Upper lobe of right lung (tissue), 1 donor: Measurements from ENCODE around the gene PNPLA3. TPM values are rescaled to one million over a fixed set of nuclear protein-coding genes. Genes with fewer than 3 reads are reported as not detected.

Experiments
- ATAC-seq: fragments of 200-7000 bp; cut with Tn5 transposase; one replicate; pipeline ENCODE4 v1.9.1; 2020; ENCODE audit warnings: mild to moderate bottlenecking, moderate library complexity
- DNase-seq: peaks from one replicate; pipeline ENCODE4 v3.0.0-alpha.2; 2020
- H3K27ac ChIP-seq: fragments of 200-600 bp; one replicate; pipeline ENCODE4 v1.8.0; 2022
- H3K27me3 ChIP-seq: fragments of 200-600 bp; one replicate; pipeline ENCODE4 v1.8.0; 2022; ENCODE audit warnings: mild to moderate bottlenecking
- H3K36me3 ChIP-seq: fragments of 200-600 bp; one replicate; pipeline ENCODE4 v1.8.0; 2022
- H3K4me1 ChIP-seq: fragments of 200-600 bp; one replicate; pipeline ENCODE4 v1.8.0; 2022
- H3K4me3 ChIP-seq: fragments of 200-600 bp; one replicate; pipeline ENCODE4 v1.8.0; 2022; ENCODE audit warnings: mild to moderate bottlenecking
- H3K9me3 ChIP-seq: fragments of 200-600 bp; one replicate; pipeline ENCODE4 v1.8.0; 2022
- intact Hi-C: fragments of 100-400 bp; cut with DNase I; formaldehyde crosslinking; loops from one replicate; pipeline ENCODE4 v1.11.0; 2022
- total RNA-seq: library from RNA; stranded (reverse); fragmentation: NEBNext Ultra II Directional; extraction: Animal tissue kit (Norgen Biotek cat#: 25700); gene quantifications from one replicate; pipeline ENCODE4 v1.2.1, GENCODE V29; 2021
- TF ChIP-seq, protein P1 (sequence below): fragments of 200-600 bp; IDR thresholded peaks from one replicate; pipeline ENCODE4 v1.8.0; 2022; ENCODE audit warnings: antibody characterized with exemption
- donor health status: DM: no; HTN: yes; CAD: no; lungs with severe emphysema.

PNPLA3 gene
- total RNA-seq, 1 donor from 2014 or later = 3.7 TPM

DNA sequence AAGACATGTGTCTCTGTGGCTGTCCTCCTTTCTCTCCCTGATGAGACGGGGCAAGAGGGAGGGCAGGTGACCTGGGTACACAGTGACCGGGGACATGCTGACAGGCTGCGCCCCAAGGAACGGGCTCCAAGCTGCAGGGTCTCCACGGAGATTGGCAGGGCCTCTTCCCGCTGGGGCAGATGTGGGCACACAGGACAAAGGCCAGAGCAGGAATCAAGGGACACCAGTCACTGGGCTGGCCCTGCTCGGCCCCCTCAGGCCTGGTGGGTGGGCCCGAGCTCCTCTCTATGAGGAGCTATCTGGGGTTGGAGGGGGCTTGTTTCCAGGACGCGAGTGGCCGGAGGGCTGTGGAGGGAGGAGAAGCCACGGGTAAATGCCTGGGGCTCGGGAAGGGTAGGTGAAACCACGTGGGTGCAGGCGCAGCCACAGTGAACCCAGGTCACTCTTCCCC is 43.0 kb upstream of the PNPLA3 start:
- DNase-seq = peak; percentile 55

DNA sequence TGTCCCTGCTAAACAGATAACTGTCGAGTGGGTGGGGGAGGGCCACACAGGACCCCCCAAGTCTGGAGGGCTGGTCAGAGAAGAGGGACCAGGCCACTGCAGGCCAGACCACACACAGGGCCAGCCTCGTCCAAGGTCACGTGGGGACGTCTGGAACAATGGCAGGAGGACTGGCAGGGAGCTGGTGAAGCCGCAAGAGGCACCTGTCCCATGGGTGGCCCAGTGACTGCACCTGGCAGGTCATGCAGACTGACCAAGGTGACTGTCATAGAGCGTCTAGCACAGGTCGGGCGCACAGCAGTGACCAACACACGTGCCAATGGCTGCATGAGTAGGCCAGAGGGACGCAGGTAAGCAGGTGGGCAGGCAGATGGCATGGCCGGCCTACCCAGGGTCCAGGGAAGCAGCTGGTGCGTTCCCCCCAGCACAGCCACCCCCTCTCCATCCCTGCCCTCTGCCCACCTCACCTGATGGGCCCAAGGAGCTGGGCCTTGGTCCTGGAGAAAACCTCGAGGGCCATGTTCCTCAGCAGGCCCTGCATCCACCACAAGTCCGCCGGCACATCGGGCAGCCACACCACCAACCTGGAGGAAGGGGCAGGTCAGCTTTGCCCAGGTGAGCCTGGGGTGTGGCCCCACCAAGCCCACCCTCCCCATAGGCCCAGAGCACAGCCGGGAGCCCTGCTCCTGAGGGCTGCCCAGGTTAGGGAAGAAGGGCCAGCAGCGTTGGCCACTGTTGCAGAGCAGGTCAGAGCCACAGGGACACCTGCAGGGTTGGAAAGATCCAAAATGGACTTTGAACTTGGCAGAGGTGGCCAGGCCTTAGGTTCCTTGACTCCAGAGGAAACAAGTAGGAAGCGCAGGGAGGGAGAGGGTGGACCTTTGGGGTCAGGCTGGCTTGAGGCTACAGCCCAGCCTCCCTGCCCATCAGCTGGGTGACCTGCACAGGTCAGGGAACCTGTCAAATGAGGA is 42.2 kb upstream of the PNPLA3 start:
- no peaks in the 10 kb centered on the region for H3K9me3 ChIP-seq
- DNase-seq (peak; percentile 60), ATAC-seq (no peak)
- TF ChIP-seq, protein P1, sequence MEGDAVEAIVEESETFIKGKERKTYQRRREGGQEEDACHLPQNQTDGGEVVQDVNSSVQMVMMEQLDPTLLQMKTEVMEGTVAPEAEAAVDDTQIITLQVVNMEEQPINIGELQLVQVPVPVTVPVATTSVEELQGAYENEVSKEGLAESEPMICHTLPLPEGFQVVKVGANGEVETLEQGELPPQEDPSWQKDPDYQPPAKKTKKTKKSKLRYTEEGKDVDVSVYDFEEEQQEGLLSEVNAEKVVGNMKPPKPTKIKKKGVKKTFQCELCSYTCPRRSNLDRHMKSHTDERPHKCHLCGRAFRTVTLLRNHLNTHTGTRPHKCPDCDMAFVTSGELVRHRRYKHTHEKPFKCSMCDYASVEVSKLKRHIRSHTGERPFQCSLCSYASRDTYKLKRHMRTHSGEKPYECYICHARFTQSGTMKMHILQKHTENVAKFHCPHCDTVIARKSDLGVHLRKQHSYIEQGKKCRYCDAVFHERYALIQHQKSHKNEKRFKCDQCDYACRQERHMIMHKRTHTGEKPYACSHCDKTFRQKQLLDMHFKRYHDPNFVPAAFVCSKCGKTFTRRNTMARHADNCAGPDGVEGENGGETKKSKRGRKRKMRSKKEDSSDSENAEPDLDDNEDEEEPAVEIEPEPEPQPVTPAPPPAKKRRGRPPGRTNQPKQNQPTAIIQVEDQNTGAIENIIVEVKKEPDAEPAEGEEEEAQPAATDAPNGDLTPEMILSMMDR = no peak
- peaks cover 7% of the 10 kb centered on the region for H3K27me3 ChIP-seq
- intact Hi-C loops = no loop called here
- no peak overlapping the region for H3K4me3 ChIP-seq
- H3K27ac ChIP-seq = no peak overlapping the region
- H3K4me1 ChIP-seq = no peaks in the 10 kb centered on the region
- no peaks in the 10 kb centered on the region for H3K36me3 ChIP-seq

More for the DNA sequence above, 43.0 kb upstream of the PNPLA3 start:
- H3K9me3 ChIP-seq = no peaks in the 10 kb centered on the region
- no peak overlapping the region for H3K27ac ChIP-seq
- H3K36me3 ChIP-seq = no peaks in the 10 kb centered on the region
- peaks cover 7% of the 10 kb centered on the region for H3K27me3 ChIP-seq
- H3K4me3 ChIP-seq = no peak overlapping the region
- H3K4me1 ChIP-seq = no peaks in the 10 kb centered on the region
- TF ChIP-seq, protein P1 = no peak
- intact Hi-C loops = no loop called here
- no peak for ATAC-seq

DNA sequence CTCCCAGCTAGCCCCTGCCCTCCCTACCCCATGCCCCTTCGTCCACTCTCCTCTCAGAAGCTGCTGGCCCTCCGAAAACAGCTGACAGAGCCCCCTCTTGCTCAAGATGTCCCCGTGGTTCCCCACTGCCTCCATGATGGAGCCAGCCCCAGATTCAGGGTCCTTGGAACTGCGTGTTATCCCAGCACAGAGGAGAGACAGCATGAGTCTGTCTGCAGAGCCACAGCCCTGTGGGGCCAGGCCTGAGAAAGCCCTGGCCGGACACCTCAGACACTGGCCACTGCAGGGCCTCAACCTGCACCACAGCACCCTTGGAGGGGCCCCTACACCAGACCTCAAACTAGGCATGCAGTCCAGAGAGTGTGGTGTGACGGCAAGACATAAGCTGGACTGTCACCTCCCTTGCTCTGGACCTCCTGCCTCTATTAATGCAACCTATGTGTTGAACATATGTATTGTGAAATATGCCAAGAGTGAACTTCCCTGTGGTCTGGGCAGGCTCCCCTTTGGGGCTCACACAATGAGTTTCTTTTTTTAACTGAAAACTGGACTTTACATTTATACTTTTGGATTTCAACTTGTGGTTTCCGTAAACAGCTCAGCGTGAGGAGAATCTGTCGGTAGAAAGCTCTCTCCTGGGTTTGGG is 41.4 kb upstream of the PNPLA3 start:
- no peaks in the 10 kb centered on the region for H3K9me3 ChIP-seq
- H3K36me3 ChIP-seq = no peaks in the 10 kb centered on the region
- no peak overlapping the region for H3K4me3 ChIP-seq
- intact Hi-C loops = no loop called here
- ATAC-seq (no peak), DNase-seq (peak; percentile 46)
- TF ChIP-seq, protein P1 = no peak
- H3K4me1 ChIP-seq = no peaks in the 10 kb centered on the region
- H3K27me3 ChIP-seq = no peaks in the 10 kb centered on the region
- no peak overlapping the region for H3K27ac ChIP-seq

DNA sequence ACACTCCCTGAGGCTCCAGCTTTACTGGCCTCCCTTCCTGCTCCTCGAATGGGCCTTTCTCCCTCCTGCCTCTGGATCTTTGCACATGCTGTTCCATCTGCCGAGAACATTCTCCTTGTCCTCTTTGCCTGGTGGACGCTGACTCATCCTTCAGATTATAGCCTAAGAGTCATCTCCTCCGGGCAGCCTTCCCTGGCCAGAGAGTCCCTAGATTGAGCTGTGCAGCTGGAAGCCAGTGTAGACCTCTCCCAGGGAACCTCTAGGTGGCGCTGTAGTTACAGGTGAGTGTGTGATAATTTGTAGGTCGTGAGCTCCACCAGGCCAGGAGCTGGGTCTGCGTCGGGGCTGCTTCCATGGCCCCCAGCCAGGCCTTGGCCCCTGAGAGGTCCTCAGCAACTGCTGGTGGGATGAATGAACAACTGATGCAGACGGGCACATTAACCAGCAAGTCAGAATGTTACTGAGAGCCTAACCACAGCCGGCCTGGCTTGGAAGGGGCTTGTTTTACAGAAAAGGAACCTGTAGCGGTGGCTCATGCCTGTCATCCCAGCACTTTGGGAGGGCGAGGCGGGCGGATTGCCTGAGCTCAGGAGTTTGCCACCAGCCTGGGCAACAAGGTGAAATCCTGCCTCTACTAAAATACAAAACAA is 40.5 kb upstream of the PNPLA3 start:
- intact Hi-C loops = no loop called here
- TF ChIP-seq, protein P1 = peak; percentile 46
- Histone ChIP-seq H3K27me3 (no peaks in the 10 kb centered on the region), H3K27ac (no peak overlapping the region), H3K9me3 (no peaks in the 10 kb centered on the region), H3K4me1 (no peaks in the 10 kb centered on the region), H3K4me3 (no peak overlapping the region), H3K36me3 (no peaks in the 10 kb centered on the region)
- ATAC-seq (peak; percentile 59), DNase-seq (peak; percentile 52)

DNA sequence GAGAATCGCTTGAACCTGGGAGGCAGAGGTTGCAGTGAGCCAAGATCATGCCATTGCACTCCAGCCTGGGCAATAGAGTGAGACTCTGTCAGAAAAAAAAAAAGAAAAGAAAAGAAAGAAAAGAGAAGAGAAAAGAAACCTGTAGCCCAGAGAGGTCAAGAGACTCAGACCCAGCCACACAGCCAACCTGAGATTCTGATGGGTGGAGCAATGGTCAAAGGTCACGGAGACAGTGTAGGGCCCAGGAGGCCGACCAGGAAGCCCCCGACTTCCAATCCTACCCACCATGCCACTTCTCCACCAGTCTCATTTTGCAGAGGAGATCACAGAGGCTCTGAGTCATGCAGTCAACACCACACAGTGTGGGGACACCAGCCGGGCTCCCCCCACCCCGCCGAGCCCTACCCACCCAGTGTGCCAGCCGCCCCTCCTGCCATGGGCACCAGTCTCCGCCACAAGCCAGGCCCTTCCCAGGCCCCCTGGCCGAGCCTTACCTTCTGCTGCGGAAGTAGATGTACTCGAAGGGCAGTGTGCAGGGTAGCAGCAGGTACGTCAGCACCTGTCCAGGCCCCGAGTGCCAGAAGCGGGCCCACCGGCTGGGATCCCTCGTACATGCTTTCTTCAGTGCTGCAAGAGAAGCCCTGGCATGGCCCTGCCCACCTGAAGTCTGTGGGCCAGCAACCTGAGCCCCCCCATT is 39.7 kb upstream of the PNPLA3 start:
- no peaks in the 10 kb centered on the region for H3K9me3 ChIP-seq
- intact Hi-C loops = no loop called here
- peaks cover 3% of the 10 kb centered on the region for H3K27me3 ChIP-seq
- H3K36me3 ChIP-seq = no peaks in the 10 kb centered on the region
- DNase-seq = peak; percentile 48
- H3K4me1 ChIP-seq = no peaks in the 10 kb centered on the region
- TF ChIP-seq, protein P1 = no peak
- no peak overlapping the region for H3K4me3 ChIP-seq
- H3K27ac ChIP-seq = no peak overlapping the region
- no peak for ATAC-seq
